H1 (cell line): ENCODE results near the gene TXNDC15. TPM values are rescaled to one million over a fixed set of nuclear protein-coding genes. Genes with fewer than 3 reads are reported as not detected.

Experiments used
- CTCF ChIA-PET: fragments of 300-600 bp; sonication (Branson Sonifier 250); formaldehyde crosslinking; loops from one replicate; lab custom pipeline; 2021; ENCODE audit not compliant: partially characterized antibody; lab: Charles Lee
- POLR2A ChIA-PET: fragments of 300-600 bp; sonication (Branson Sonifier 250); formaldehyde crosslinking; loops from one replicate; lab custom pipeline; 2021; ENCODE audit warnings: inconsistent platforms; ENCODE audit not compliant: partially characterized antibody; lab: Charles Lee
- DNase-seq, 2 experiments: peaks; one replicate each; pipeline versions ENCODE4 v3.0.0 to v3.0.0-alpha.2; 2010 to 2022; ENCODE audit warnings: low spot score in 2 of 2, low read depth in 1 of 2, mixed read lengths in 1 of 2
- FAIRE-seq: peaks from 2 replicates; lab custom pipeline; 2011; peaks lifted over from hg19 to GRCh38; lab: Jason Lieb, UNC
- H2AFZ ChIP-seq: 2 replicates; pipeline ENCODE4 v1.8.1; 2012; ENCODE audit warnings: low read length, inconsistent platforms
- H2AK5ac ChIP-seq: 2 replicates; pipeline ENCODE4 v1.6.1; 2013; ENCODE audit warnings: low read depth, low read length
- H2BK120ac ChIP-seq: replicated peaks from 2 replicates; pipeline ENCODE3; 2013; ENCODE audit warnings: low read depth, low read length, inconsistent platforms
- H2BK12ac ChIP-seq: 2 replicates; pipeline ENCODE4 v1.6.1; 2013; ENCODE audit warnings: low read depth, low read length
- H2BK15ac ChIP-seq: 2 replicates; pipeline ENCODE4 v1.6.1; 2013; ENCODE audit warnings: low read length
- H2BK20ac ChIP-seq: 2 replicates; pipeline ENCODE4 v1.6.1; 2013; ENCODE audit warnings: low read length
- H2BK5ac ChIP-seq: 2 replicates; pipeline ENCODE4 v1.6.1; 2013; ENCODE audit warnings: low read depth, low read length
- H3K14ac ChIP-seq: 2 replicates; pipeline ENCODE4 v1.6.1; 2013; ENCODE audit warnings: inconsistent platforms; ENCODE audit not compliant: insufficient read length
- H3K18ac ChIP-seq: 2 replicates; pipeline ENCODE4 v1.6.1; 2013; ENCODE audit warnings: low read length; ENCODE audit errors: extremely low read depth
- H3K23ac ChIP-seq: 2 replicates; pipeline ENCODE4 v1.6.1; 2013; ENCODE audit warnings: inconsistent platforms; ENCODE audit not compliant: insufficient read length
- H3K23me2 ChIP-seq: 2 replicates; pipeline ENCODE4 v1.6.1; 2013; ENCODE audit warnings: low read depth, low read length
- H3K27ac ChIP-seq: 2 replicates; pipeline ENCODE4 v1.6.1; 2011; ENCODE audit warnings: low read depth, low read length, inconsistent platforms
- H3K27me3 ChIP-seq, 4 experiments: replicated peaks in 1 of 4; 1 replicate in 1 of 4; 2 replicates in 3 of 4; pipeline versions ENCODE4 v1.6.1 to v1.8.1; 2011 to 2013; ENCODE audit warnings: low read length in 3 of 4, mild to moderate bottlenecking in 3 of 4, inconsistent platforms in 2 of 4, mixed read lengths in 2 of 4, moderate library complexity in 1 of 4; ENCODE audit not compliant: control insufficient read depth in 3 of 4, insufficient read depth in 3 of 4; ENCODE audit errors: extremely low read depth in 1 of 4
- H3K36me3 ChIP-seq, 4 experiments: 2 replicates each; pipeline versions ENCODE4 v1.6.1 to v1.8.1; 2011 to 2013; ENCODE audit warnings: mild to moderate bottlenecking in 4 of 4, low read length in 3 of 4, moderate library complexity in 2 of 4, control low read depth in 1 of 4, inconsistent platforms in 1 of 4; ENCODE audit not compliant: insufficient read depth in 4 of 4, control insufficient read depth in 2 of 4
- H3K4ac ChIP-seq: replicated peaks from 2 replicates; pipeline ENCODE3; 2013; ENCODE audit warnings: low read length, low read depth, mixed read lengths, inconsistent platforms; ENCODE audit not compliant: insufficient read length
- H3K4me1 ChIP-seq, 4 experiments: replicated peaks in 1 of 4; 1 replicate in 1 of 4; 2 replicates in 3 of 4; pipeline versions ENCODE4 v1.6.1 to v1.8.1; 2011 to 2013; ENCODE audit warnings: low read length in 3 of 4, inconsistent platforms in 2 of 4, mixed read lengths in 1 of 4; ENCODE audit not compliant: insufficient read depth in 4 of 4, control insufficient read depth in 3 of 4
- H3K4me2 ChIP-seq, 2 experiments: 2 replicates each; pipeline versions ENCODE4 v1.6.1 to v1.8.1; 2011 to 2013; ENCODE audit warnings: low read depth in 2 of 2, low read length in 2 of 2, control low read depth in 1 of 2, inconsistent platforms in 1 of 2, mild to moderate bottlenecking in 1 of 2; ENCODE audit not compliant: insufficient read depth in 1 of 2
- H3K4me3 ChIP-seq, 4 experiments: fragments of 200-600, 300-600 bp in 1 of 4; sonication (generic), shearing (Covaris generic), sonication (Bioruptor Twin) in 1 of 4; 2 replicates each; pipeline versions ENCODE4 v1.5.1 to v1.8.1; 2011 to 2016; ENCODE audit warnings: low read length in 4 of 4, low read depth in 3 of 4, control low read depth in 2 of 4, inconsistent platforms in 2 of 4, mild to moderate bottlenecking in 2 of 4, mixed read lengths in 1 of 4, moderate library complexity in 1 of 4; ENCODE audit not compliant: insufficient read depth in 2 of 4; ENCODE audit errors: extremely low read depth in 1 of 4
- H3K56ac ChIP-seq: replicated peaks from 2 replicates; pipeline ENCODE3; 2013; ENCODE audit warnings: low read depth, mild to moderate bottlenecking, mixed read lengths, low read length, inconsistent platforms; ENCODE audit not compliant: insufficient read length
- H3K79me1 ChIP-seq: 2 replicates; pipeline ENCODE4 v1.6.1; 2013; ENCODE audit warnings: low read depth, low read length, control low read depth
- H3K79me2 ChIP-seq, 2 experiments: 2 replicates each; pipeline versions ENCODE4 v1.6.1 to v1.8.1; 2012 to 2013; ENCODE audit warnings: low read length in 2 of 2, mild to moderate bottlenecking in 2 of 2, inconsistent platforms in 1 of 2; ENCODE audit not compliant: insufficient read depth in 2 of 2, control insufficient read depth in 1 of 2
- H3K9ac ChIP-seq, 4 experiments: replicated peaks in 1 of 4; 1 replicate in 1 of 4; 2 replicates in 3 of 4; pipeline versions ENCODE4 v1.6.1 to v1.8.1; 2011 to 2013; ENCODE audit warnings: low read depth in 3 of 4, low read length in 3 of 4, control low read depth in 2 of 4, mild to moderate bottlenecking in 2 of 4, moderate library complexity in 2 of 4, inconsistent platforms in 1 of 4; ENCODE audit errors: extremely low read depth in 1 of 4
- H3K9me3 ChIP-seq, 2 experiments: 2 replicates each; pipeline versions ENCODE4 v1.6.1 to v1.8.1; 2012 to 2013; ENCODE audit warnings: mild to moderate bottlenecking in 2 of 2, moderate library complexity in 2 of 2, control low read depth in 1 of 2, inconsistent platforms in 1 of 2, low read depth in 1 of 2, low read length in 1 of 2, mixed read lengths in 1 of 2; ENCODE audit not compliant: insufficient read depth in 2 of 2
- H4K20me1 ChIP-seq, 2 experiments: replicated peaks in 1 of 2; 2 replicates each; pipeline versions ENCODE3 to v1.8.1; 2011 to 2013; ENCODE audit warnings: inconsistent platforms in 2 of 2, low read length in 2 of 2, mild to moderate bottlenecking in 1 of 2; ENCODE audit not compliant: insufficient read depth in 2 of 2, control insufficient read depth in 1 of 2
- H4K5ac ChIP-seq: 2 replicates; pipeline ENCODE4 v1.6.1; 2013; ENCODE audit warnings: low read length, low read depth, mixed read lengths, inconsistent platforms; ENCODE audit not compliant: insufficient read length
- H4K8ac ChIP-seq: 2 replicates; pipeline ENCODE4 v1.8.0; 2013; ENCODE audit warnings: mild to moderate bottlenecking, moderate library complexity, low read length, inconsistent platforms; ENCODE audit not compliant: insufficient read depth; ENCODE audit errors: extremely low read depth
- H4K91ac ChIP-seq: replicated peaks from 2 replicates; pipeline ENCODE3; 2013; ENCODE audit warnings: low read length, mixed read lengths, inconsistent platforms; ENCODE audit not compliant: insufficient read length
- ASH2L ChIP-seq: fragments of 200-600, 300-600 bp; sonication (generic); IDR thresholded peaks from one replicate; pipeline ENCODE4 v1.7.1; 2017; ENCODE audit warnings: low read length
- CHD2 ChIP-seq: IDR thresholded peaks from 2 replicates; pipeline ENCODE4 v1.6.1; 2012; ENCODE audit warnings: low read length, improper control_type of control experiment
- KDM5A ChIP-seq: fragments of 200-600 bp; IDR thresholded peaks from 2 replicates; pipeline ENCODE4 v1.7.1; 2012; ENCODE audit warnings: mild to moderate bottlenecking, low read length, inconsistent platforms, mixed read lengths
- MAX ChIP-seq: IDR thresholded peaks from 2 replicates; pipeline ENCODE4 v1.6.1; 2012; ENCODE audit warnings: inconsistent platforms
- POLR2A ChIP-seq, 2 experiments: IDR thresholded peaks; 1 replicate in 1 of 2; 2 replicates in 1 of 2; pipeline ENCODE4 v1.6.1; 2011; ENCODE audit warnings: low read depth in 2 of 2, low read length in 2 of 2, mild to moderate bottlenecking in 2 of 2; ENCODE audit errors: control extremely low read depth in 1 of 2
- POLR2AphosphoS5 ChIP-seq: IDR thresholded peaks from 2 replicates; pipeline ENCODE4 v1.6.1; 2011; ENCODE audit warnings: low read depth, low read length
- RFX5 ChIP-seq: IDR thresholded peaks from 2 replicates; pipeline ENCODE4 v1.6.1; 2011; ENCODE audit warnings: low read depth, low read length, improper control_type of control experiment, borderline replicate concordance
- SP1 ChIP-seq: IDR thresholded peaks from 2 replicates; pipeline ENCODE4 v1.6.1; 2011; ENCODE audit warnings: low read depth, low read length
- SP4 ChIP-seq: IDR thresholded peaks from 2 replicates; pipeline ENCODE4 v1.6.1; 2012; ENCODE audit warnings: low read length, inconsistent platforms
- TCF12 ChIP-seq: IDR thresholded peaks from 2 replicates; pipeline ENCODE4 v1.6.1; 2011; ENCODE audit warnings: low read depth, mild to moderate bottlenecking, low read length
- YY1 ChIP-seq: IDR thresholded peaks from 2 replicates; pipeline ENCODE4 v1.6.1; 2011; ENCODE audit warnings: low read depth, mild to moderate bottlenecking, low read length
- WGBS, 2 experiments: shearing (Covaris generic) in 1 of 2; methylation state at CpG; one replicate each; pipeline versions ENCODE4 v1.1.6 to v1.1.7; 2013 to 2015; ENCODE audit warnings: low lambda C conversion rate in 2 of 2, mixed read lengths in 2 of 2, inconsistent platforms in 1 of 2, low coverage in 1 of 2, missing lambda C conversion rate in 1 of 2; ENCODE audit not compliant: insufficient replicate concordance in 2 of 2, insufficient coverage in 1 of 2, insufficient read length in 1 of 2; ENCODE audit errors: extremely low coverage in 1 of 2, missing lambda C conversion rate in 1 of 2; 5-methylcytosine and 5-hydroxymethylcytosine counted together
- polyA plus RNA-seq, 7 experiments: library from polyadenylated mRNA; depleted of rRNA in 3 of 7; stranded (reverse) in 5 of 7; unstranded in 2 of 7; fragments of >200 nt in 5 of 7; fragments of 200-250 nt in 2 of 7; gene quantifications; 1 replicate in 5 of 7; 2 replicates in 1 of 7; 4 replicates in 1 of 7; pipeline versions ENCODE4 v1.2.1 to v1.2.3, GENCODE V29; 2011 to 2013; ENCODE audit warnings: missing spikeins in 2 of 7, mixed read lengths in 2 of 7
- total RNA-seq: library from RNA; stranded (reverse); fragmentation: NEBNext Ultra II Directional; extraction: Animal tissue kit (Norgen Biotek cat#: 25700); gene quantifications from 2 replicates; pipeline ENCODE4 v1.2.1, GENCODE V29; 2021

The TXNDC15 gene
- total and polyA plus RNA-seq, 2 of the 8 experiments (the other 6 are each of a cell fraction or from before 2014, with no cell fraction given): 20.1 to 30.8 TPM

GRCh38 chr5:134844252-134844651 is 29.9 kb upstream of the TXNDC15 start:
- peaks cover 0 to 13% (median 3%) of the 10 kb centered on the region in 4 experiments; a peak in 4 of 8 replicates for H3K36me3 ChIP-seq
- ChIA-PET CTCF (interaction anchor here (1.0 to 1.2 kb wide), 2 partner anchors 10 to 61 kb away, joined by 3 to 4 read pairs; partner anchors contain the start of gene PCBD2), POLR2A (interaction anchor here (1.8 to 2.5 kb wide), 2 partner anchors 35 to 60 kb away, joined by 4 to 14 read pairs; partner anchors contain the start of gene PCBD2)
- H3K9ac ChIP-seq: no peak overlapping the region
- no peak overlapping the region for H2BK15ac ChIP-seq
- no peak overlapping the region for H4K5ac ChIP-seq
- H3K18ac ChIP-seq: no peak overlapping the region
- H3K14ac ChIP-seq: no peak overlapping the region
- H3K4me3 ChIP-seq: no peak overlapping the region
- no peaks in the 10 kb centered on the region for H3K9me3 ChIP-seq
- H3K79me2 ChIP-seq: no peaks in the 10 kb centered on the region
- H4K8ac ChIP-seq: no peak overlapping the region
- H4K91ac ChIP-seq: no peak overlapping the region
- H2BK20ac ChIP-seq: no peak overlapping the region
- no peaks in the 10 kb centered on the region for H3K79me1 ChIP-seq
- H2BK5ac ChIP-seq: no peak overlapping the region
- DNase-seq (no peak), FAIRE-seq (no peak)
- H2BK120ac ChIP-seq: no peak overlapping the region
- H3K23me2 ChIP-seq: peaks cover 3% of the 10 kb centered on the region
- H3K23ac ChIP-seq: no peak overlapping the region
- WGBS, 2 experiments: 100% methylated on average over 1 of the region's 1 CpG; no CpG with 5 or more reads in 1 of the 2 experiments
- no peak for TF ChIP-seq KDM5A
- no peak for TF ChIP-seq ASH2L
- TF ChIP-seq TCF12: no peak
- no peak for TF ChIP-seq RFX5
- TF ChIP-seq SP1: no peak
- no peak for TF ChIP-seq POLR2A (IDR thresholded peaks at IDR 0.05; ENCODE audit: control extremely low read depth in 1 of 2, low read depth in 2 of 2, low read length in 2 of 2)
- TF ChIP-seq POLR2AphosphoS5: no peak
- no peak for TF ChIP-seq MAX
- TF ChIP-seq SP4: no peak
- TF ChIP-seq YY1: no peak
- no peak for TF ChIP-seq CHD2
- H3K4ac ChIP-seq: no peak overlapping the region
- H3K27me3 ChIP-seq: no peaks in the 10 kb centered on the region
- H2AFZ ChIP-seq: no peak overlapping the region
- H3K4me2 ChIP-seq: no peak overlapping the region
- no peak overlapping the region for H3K56ac ChIP-seq
- H2BK12ac ChIP-seq: no peak overlapping the region
- no peak overlapping the region for H2AK5ac ChIP-seq
- H4K20me1 ChIP-seq: no peaks in the 10 kb centered on the region
- H3K4me1 ChIP-seq: no peaks in the 10 kb centered on the region
- no peak overlapping the region for H3K27ac ChIP-seq
